Ishikawa (cell line): ENCODE results near the gene MTMR4.

ENCODE experiments used
- CEBPB ChIP-seq: IDR thresholded peaks from 2 replicates; pipeline ENCODE4 v1.6.1; 2012
- CREB1 ChIP-seq: IDR thresholded peaks from 2 replicates; pipeline ENCODE4 v1.6.1; 2012; ENCODE audit warnings: low read depth
- EGR1 ChIP-seq: IDR thresholded peaks from 2 replicates; pipeline ENCODE4 v1.6.1; 2012
- EP300 ChIP-seq: IDR thresholded peaks from 2 replicates; pipeline ENCODE4 v1.6.1; 2012; ENCODE audit warnings: borderline replicate concordance
- FOXM1 ChIP-seq: IDR thresholded peaks from 2 replicates; pipeline ENCODE4 v1.6.1; 2012; ENCODE audit warnings: low read depth, borderline replicate concordance
- NFIC ChIP-seq: IDR thresholded peaks from 2 replicates; pipeline ENCODE4 v1.6.1; 2012
- RAD21 ChIP-seq: IDR thresholded peaks from 2 replicates; pipeline ENCODE4 v1.6.1; 2012; ENCODE audit warnings: low read depth
- TAF1 ChIP-seq: IDR thresholded peaks from 2 replicates; pipeline ENCODE4 v1.6.1; 2012; ENCODE audit warnings: low read depth, mild to moderate bottlenecking
- TCF12 ChIP-seq: IDR thresholded peaks from 2 replicates; pipeline ENCODE4 v1.6.1; 2012; ENCODE audit warnings: low read depth
- TEAD4 ChIP-seq: IDR thresholded peaks from 2 replicates; pipeline ENCODE4 v1.6.1; 2012
- USF1 ChIP-seq: IDR thresholded peaks from 2 replicates; pipeline ENCODE4 v1.6.1; 2012
- YY1 ChIP-seq: IDR thresholded peaks from 2 replicates; pipeline ENCODE4 v1.6.1; 2012; ENCODE audit warnings: low read depth
- ZBTB7A ChIP-seq: IDR thresholded peaks from 2 replicates; pipeline ENCODE4 v1.6.1; 2012; ENCODE audit warnings: low read depth
- TF ChIP-seq, protein P1 (sequence below): IDR thresholded peaks from 2 replicates; pipeline ENCODE4 v1.6.1; 2012
- TF ChIP-seq, protein P2 (sequence below): IDR thresholded peaks from 2 replicates; pipeline ENCODE4 v1.6.1; 2012; ENCODE audit warnings: low read depth, mild to moderate bottlenecking

Gene MTMR4

GRCh38 chr17:58493506-58493905 lies 20.9 kb downstream of the MTMR4 start:
- no peak for TF ChIP-seq CREB1
- no peak for TF ChIP-seq USF1
- no peak for TF ChIP-seq RAD21
- TF ChIP-seq CEBPB, result no peak
- no peak for TF ChIP-seq EP300
- no peak for TF ChIP-seq ZBTB7A
- TF ChIP-seq, protein P1, sequence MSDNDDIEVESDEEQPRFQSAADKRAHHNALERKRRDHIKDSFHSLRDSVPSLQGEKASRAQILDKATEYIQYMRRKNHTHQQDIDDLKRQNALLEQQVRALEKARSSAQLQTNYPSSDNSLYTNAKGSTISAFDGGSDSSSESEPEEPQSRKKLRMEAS, result no peak
- no peak for TF ChIP-seq TAF1
- TF ChIP-seq EGR1, result no peak
- TF ChIP-seq FOXM1, result no peak
- TF ChIP-seq TCF12, result no peak
- no peak for TF ChIP-seq TEAD4
- no peak for TF ChIP-seq NFIC
- TF ChIP-seq, protein P2, sequence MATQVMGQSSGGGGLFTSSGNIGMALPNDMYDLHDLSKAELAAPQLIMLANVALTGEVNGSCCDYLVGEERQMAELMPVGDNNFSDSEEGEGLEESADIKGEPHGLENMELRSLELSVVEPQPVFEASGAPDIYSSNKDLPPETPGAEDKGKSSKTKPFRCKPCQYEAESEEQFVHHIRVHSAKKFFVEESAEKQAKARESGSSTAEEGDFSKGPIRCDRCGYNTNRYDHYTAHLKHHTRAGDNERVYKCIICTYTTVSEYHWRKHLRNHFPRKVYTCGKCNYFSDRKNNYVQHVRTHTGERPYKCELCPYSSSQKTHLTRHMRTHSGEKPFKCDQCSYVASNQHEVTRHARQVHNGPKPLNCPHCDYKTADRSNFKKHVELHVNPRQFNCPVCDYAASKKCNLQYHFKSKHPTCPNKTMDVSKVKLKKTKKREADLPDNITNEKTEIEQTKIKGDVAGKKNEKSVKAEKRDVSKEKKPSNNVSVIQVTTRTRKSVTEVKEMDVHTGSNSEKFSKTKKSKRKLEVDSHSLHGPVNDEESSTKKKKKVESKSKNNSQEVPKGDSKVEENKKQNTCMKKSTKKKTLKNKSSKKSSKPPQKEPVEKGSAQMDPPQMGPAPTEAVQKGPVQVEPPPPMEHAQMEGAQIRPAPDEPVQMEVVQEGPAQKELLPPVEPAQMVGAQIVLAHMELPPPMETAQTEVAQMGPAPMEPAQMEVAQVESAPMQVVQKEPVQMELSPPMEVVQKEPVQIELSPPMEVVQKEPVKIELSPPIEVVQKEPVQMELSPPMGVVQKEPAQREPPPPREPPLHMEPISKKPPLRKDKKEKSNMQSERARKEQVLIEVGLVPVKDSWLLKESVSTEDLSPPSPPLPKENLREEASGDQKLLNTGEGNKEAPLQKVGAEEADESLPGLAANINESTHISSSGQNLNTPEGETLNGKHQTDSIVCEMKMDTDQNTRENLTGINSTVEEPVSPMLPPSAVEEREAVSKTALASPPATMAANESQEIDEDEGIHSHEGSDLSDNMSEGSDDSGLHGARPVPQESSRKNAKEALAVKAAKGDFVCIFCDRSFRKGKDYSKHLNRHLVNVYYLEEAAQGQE, result no peak
- no peak for TF ChIP-seq YY1

GRCh38 chr17:58492238-58493121 lies 22.0 kb downstream of the MTMR4 start:
- no peak for TF ChIP-seq ZBTB7A
- TF ChIP-seq USF1, result no peak
- TF ChIP-seq EGR1, result no peak
- no peak for TF ChIP-seq EP300
- no peak for TF ChIP-seq TAF1
- no peak for TF ChIP-seq YY1
- no peak for TF ChIP-seq FOXM1
- no peak for TF ChIP-seq TCF12
- TF ChIP-seq CREB1, result no peak
- TF ChIP-seq CEBPB, result no peak
- TF ChIP-seq NFIC, result no peak
- TF ChIP-seq, protein P2, result no peak
- TF ChIP-seq, protein P1, result no peak
- TF ChIP-seq RAD21, result no peak
- TF ChIP-seq TEAD4, result no peak

DNA sequence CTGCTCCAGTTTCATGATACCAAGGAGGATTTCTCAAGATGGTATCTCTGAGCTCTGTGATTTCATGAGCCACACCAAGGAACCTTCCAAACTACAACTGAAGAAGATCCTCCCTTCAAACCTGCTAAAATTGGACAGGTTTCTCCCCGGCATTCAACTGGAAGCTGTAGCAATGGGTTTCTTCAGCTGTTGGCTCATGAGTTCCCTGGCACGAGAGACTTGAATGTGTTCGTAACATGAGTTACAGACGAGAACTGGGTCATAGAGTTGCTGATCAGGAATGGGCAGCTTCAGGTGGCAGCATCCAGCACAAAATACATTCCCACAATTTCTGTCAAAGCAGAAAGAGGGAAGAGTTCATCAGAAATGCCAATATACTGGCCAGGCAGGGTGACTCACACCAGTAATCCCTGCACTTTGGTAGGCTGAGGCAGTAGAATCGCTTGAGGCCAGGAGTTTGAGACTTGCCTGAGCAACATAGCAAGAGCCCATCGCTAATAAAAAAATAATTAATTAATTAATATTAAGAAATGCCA lies 22.9 kb downstream of the MTMR4 start:
- TF ChIP-seq TAF1 (no peak), EGR1 (no peak), YY1 (no peak), RAD21 (no peak), ZBTB7A (no peak), TEAD4 (no peak), CEBPB (no peak), FOXM1 (no peak), EP300 (no peak), CREB1 (no peak), TCF12 (no peak), USF1 (no peak), NFIC (no peak)
- TF ChIP-seq, protein P1, result no peak
- TF ChIP-seq, protein P2, result no peak
